ENCODE results near the gene LCE4A.

Gene LCE4A

DNA sequence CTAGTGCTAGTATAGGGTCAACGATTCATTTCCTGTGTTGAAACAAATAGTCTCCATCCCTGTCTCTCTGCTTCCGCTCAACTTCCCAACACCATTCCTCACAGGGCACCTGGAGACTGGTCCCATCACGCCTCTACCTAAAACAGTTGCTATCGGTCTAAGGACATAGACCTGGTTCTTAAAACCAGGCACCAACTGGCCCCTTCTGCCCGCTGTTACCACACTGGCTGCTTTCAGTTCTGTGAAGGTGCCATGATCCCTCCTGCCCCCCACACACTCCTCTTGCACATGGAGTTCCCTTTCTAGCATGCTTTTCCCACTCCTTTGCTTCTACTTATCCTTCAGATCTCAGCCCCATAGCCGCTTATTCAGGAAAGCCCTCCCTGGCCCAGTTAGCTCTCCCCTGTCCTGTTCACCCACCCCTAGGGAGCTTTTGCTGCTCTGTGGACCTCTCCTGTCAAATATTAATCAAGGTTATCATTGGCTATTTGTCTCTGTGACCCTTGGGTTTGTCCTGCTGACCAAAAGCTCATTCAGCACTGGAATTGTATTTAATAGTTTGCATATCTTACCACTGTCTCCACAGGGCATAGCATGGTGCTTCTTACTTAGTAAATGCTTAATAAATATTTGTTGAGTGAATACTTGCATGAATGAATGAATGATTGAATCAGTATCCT lies 37.9 kb downstream of the LCE4A start:
- no peak for DNase-seq (ENCODE audit: low read depth in 2 of 2)

GRCh38 chr1:152747831-152748230 lies 39.9 kb downstream of the LCE4A start:
- no peak for DNase-seq (ENCODE audit: low read depth in 2 of 2)

GRCh38 chr1:152752225-152752624 lies 44.3 kb downstream of the LCE4A start:
- DNase-seq (ENCODE audit: low read depth in 2 of 2), result no peak

DNA sequence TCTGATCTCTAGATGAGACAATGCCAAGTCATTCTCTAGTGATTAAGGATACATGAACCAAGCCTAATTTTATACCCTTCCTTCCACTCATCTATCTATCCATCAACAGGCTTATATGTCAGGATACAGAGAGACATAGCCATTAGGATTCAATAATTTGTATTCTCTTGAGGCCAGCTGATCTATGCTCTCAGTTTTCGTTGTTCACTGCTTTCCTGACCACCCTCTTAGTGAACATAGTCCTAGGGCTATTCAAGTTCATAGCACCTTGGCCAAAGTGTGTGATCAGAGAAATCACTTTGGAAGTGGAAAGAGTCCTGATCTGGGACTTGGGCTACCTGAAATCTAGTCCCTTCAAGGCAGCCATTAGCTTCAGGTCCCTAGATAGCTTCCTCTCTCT lies 45.6 kb downstream of the LCE4A start:
- DNase-seq (ENCODE audit: low read depth in 2 of 2), result no peak

- no peak for DNase-seq (ENCODE audit: low read depth in 2 of 2)
Measured at GRCh38 chr1:152756872-152757271, 48.9 kb downstream of the LCE4A start.

DNA sequence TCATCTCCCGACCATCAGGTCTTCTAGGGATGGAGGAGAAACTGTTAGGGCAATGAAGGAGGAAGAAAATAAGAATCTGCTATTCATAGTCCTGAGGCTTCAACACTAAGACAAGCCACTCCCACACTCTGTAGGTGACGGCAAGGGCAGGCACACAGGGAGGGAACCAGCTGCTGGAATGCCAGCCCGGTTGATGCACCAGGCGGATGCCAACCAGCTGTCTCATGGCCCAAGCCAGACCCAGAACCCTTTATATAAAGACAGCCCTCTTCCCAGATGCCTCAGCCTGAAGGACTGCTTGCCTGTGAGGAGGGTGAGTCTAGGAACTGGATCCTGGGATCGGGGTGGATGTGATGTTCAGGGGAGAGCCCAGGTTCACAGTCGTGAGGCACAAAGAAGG lies 49.8 kb downstream of the LCE4A start, which contains the start of gene KPRP:
Gene KPRP, plus strand, starts transcription at position 279 of the 400 bp plus-strand sequence. CDS start 1,564 bp downstream, outside the sequence.
- no peak for DNase-seq (ENCODE audit: low read depth in 2 of 2)

- no peak for DNase-seq (ENCODE audit: low read depth in 2 of 2)
Measured at GRCh38 chr1:152758636-152759035, 50.7 kb downstream of the LCE4A start.
